ACHN (cell line): Measurements from ENCODE around the gene PPP6R3.
"Not testable (repeated sequence)": the region's sequence is repeated elsewhere in the genome, so short reads cannot be mapped to it uniquely, and the experiment has no call there.

Source experiments
- DNase-seq: peaks from one replicate; pipeline ENCODE4 v3.0.0-alpha.2; 2015
- in situ Hi-C: cut with HindIII; loops from 2 replicates; pipeline ENCODE4 v1.10.0; 2017; ENCODE audit warnings: low sequenced_read_pairs, low pct_ligation_motif_present, low pct_unique_long_range_greater_than_20kb

PPP6R3 gene

GRCh38 chr11:68539395-68539794, 78.8 kb downstream of the PPP6R3 start:
- DNase-seq, result no peak
- in situ Hi-C loops, result no loop called here

- in situ Hi-C loops, DNase-seq: not testable (repeated sequence)
Observed at GRCh38 chr11:68540504-68540903, 80.0 kb downstream of the PPP6R3 start.

GRCh38 chr11:68541116-68541515, 80.6 kb downstream of the PPP6R3 start:
- in situ Hi-C loops, result no loop called here

DNA sequence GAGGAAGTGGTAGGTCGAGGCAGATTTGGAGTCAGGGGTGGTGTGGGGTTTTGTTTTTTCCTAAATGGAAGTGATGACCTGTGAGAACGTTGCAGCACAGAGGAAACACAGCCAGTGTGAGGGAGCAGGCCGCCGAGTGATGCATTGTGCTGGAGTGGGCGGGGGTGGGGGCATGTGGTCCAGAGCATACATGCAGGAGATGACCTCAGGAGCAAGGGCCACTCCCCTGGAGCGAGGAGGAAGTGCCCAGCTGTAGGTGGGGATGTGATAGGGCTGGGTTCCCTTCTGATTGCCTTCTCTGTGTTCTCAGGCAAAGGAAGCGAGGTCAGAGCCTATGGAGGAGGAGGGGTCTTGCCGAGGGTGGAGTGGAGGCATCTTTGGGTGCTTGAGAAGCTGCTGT, 81.4 kb downstream of the PPP6R3 start:
- no peak for DNase-seq
- in situ Hi-C loops, result no loop called here

More at GRCh38 chr11:68541116-68541515, 80.6 kb downstream of the PPP6R3 start:
- DNase-seq, result no peak

GRCh38 chr11:68542617-68543016, 82.1 kb downstream of the PPP6R3 start:
- in situ Hi-C loops, result no loop called here
- DNase-seq, result peak; percentile 56

DNA sequence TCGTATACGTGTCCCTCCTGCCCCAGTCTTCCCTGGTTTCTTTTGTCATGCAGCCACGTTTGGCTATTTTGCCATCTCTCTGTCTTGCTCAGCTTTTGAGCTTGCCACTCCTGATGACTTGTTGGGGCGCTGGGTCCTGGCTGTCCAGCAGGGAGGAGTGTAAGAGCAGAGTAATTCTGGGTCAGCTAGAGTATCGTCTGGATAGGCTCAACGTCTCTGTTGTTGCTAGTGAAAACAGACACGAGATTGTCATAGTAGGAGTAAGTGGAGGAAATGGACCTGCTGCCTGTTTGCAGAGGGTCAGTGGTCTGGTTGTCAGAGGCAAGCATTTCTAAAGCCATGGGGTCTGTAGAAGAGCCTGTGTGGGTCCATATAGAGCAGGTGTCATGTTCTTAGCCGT, 83.0 kb downstream of the PPP6R3 start:
- in situ Hi-C loops, result no loop called here
- DNase-seq, result no peak

DNA sequence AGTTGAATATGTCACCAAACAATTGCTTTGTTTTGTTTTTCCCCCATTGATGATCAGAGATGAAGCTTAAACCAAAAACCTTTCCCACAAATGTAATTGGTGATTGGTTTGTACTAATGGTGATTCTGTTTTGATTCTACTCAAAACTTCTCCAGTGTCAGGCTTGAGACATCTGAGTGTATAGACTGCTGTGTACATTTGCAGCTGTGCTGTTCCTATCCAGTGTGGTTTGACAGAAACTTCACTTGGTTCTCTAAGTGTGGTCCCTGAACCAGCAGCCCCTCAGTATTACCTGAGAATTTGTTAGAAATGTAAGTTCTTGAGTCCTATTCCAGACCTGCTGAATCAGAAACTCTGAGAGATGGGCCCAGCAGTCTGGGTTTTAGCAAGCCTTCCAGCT, 84.8 kb downstream of the PPP6R3 start:
- in situ Hi-C loops, result no loop called here
- DNase-seq, result no peak

- DNase-seq, result no peak
- in situ Hi-C loops, result no loop called here
Observed at GRCh38 chr11:68545796-68546195, 85.2 kb downstream of the PPP6R3 start.

GRCh38 chr11:68546555-68546954, 86.0 kb downstream of the PPP6R3 start:
- peak; percentile 11 for DNase-seq
- in situ Hi-C loops, result no loop called here

DNA sequence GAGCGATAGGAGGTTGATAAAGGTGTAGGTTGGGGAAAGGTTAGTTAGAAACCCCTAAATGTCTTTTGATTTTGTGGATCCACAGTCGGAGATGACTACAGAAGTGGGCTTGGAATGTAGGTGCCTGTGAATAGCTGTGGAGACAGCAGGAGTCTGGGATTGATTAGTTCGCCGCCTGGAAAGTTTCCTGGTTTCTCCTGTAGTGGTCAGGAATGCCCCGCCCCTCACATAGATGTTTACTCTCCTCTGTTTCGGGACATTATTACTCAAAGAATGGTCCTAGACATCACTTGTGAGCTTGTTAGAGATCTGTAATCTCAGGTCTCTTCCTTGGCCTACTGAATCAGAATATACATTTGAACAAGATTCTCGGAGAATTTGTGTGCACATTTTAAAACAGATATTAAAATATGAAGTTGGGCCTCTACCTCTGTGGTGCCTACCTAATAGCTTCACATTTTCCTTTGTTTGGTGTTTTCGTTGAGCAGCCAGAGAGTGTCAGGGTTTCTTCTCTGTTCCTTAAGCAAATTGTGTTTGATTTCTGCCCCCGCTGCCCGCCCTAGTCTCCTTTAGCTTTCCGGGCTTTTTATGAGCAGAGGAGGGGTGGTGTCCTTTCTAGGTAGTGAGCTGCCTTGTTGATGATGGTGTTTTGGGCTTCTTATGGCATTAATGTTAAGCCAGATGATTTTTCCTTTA, 89.4 kb downstream of the PPP6R3 start:
- no peak for DNase-seq
- in situ Hi-C loops, result no loop called here

GRCh38 chr11:68550485-68550817, 89.9 kb downstream of the PPP6R3 start:
- in situ Hi-C loops, result no loop called here
- DNase-seq, result no peak

DNA sequence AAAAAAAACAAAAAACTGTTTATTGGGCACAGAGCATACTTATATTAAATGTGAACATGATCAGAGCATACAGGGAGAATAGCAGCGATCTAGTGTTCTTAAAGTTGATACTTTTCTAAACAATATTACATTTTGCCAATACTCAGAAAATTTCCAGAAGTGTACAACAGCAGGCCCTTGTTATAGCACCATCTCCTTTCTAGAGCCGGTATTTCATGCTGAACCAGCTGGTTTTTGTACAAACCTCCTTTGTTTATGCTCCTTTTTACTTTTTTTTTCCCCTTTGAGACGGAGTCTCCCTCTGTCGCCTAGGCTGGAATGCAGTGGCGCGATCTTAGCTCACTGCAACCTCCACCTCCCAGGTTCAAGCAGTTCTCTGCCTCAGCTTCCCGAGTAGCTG, 90.7 kb downstream of the PPP6R3 start:
- in situ Hi-C loops, result no loop called here

GRCh38 chr11:68551777-68552176, 91.2 kb downstream of the PPP6R3 start:
- no peak for DNase-seq
- in situ Hi-C loops, result no loop called here

More for the DNA sequence above, 90.7 kb downstream of the PPP6R3 start:
- no peak for DNase-seq

DNA sequence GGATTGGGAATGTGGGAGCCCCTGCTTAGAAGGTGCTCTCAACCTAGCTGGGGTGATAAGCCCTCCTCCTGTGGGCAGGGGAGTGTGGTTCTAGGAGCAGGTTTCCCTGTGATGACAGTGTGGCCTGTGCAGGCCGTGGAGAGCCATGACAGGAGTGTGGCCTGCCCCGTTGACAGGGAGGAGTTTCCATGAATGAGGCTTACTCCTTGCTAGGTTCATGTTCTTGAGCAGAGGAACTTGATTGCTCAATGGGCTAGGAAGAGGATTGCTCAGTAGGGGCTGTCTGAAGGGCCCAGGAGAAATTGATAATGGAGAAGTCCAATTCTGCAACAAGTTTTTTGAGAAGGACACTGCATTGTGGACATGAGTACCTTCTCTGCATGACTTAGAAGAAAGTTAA, 92.0 kb downstream of the PPP6R3 start:
- in situ Hi-C loops, result no loop called here
- DNase-seq, result no peak

- DNase-seq, result no peak
- in situ Hi-C loops, result no loop called here
Observed at GRCh38 chr11:68560216-68560615, 99.7 kb downstream of the PPP6R3 start.

DNA sequence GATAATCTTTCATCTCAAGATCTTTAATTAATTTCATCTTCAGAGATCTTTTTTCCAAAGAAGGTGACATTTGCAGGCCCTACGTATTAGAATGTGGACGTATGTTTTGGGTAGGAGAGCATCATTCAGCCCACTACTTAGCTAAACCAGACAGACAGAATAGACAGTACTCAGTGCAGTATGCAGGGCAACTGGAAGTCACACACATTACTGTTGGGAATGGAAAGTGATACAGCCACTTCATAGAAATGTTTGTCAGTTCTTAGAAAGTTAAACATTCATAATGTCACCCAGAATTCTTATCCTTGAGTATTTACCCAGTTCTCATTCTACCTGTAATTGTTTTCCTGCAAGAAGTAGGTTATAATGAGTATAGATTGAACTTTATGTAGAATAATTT, 102.9 kb downstream of the PPP6R3 start:
- in situ Hi-C loops, result no loop called here
- no peak for DNase-seq

GRCh38 chr11:68564261-68564660, 103.7 kb downstream of the PPP6R3 start:
- DNase-seq, result peak; percentile 12
- in situ Hi-C loops, result no loop called here

DNA sequence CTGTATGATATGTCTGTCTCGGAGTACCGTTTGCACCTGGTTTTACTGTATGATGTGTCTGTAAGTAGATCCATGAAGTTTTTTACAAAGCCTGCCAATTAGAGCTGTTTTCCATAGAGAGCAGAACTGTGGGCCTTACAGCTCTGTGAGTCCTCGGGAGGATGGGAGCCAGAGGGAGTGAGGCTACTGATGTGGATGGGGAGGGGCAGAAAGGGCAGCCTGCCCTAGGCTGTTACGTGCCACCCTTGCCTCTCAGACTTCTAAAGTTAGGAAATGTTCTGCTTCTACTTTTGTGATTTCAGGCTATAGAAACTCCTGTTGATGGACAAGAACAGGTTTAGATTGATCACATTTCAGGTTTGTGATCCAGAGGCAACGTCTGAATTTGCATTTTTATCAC, 105.2 kb downstream of the PPP6R3 start:
- DNase-seq, result no peak
- in situ Hi-C loops, result no loop called here

GRCh38 chr11:68567553-68567952, 107.0 kb downstream of the PPP6R3 start:
- in situ Hi-C loops, result no loop called here
- DNase-seq, result no peak

GRCh38 chr11:68569357-68569756, 108.8 kb downstream of the PPP6R3 start:
- DNase-seq, result no peak
- in situ Hi-C loops, result no loop called here

DNA sequence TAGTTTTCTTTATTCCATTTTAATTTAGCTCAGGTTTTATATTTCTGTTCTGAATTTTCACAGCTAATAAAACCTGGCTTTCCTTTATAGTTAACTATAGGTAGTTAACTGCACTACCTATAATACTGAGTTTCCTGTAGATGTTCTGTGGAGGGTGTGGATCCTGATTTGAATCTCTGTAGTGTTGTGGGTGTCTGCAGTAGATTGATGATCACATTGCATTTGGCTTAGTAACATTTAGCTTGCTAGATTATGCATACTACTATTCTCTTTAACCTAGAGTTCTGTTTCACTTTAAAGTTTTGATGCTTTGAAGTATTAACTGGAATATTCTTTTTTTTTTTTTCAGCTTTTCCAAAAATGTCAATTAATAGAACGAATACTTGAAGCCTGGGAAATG, 110.1 kb downstream of the PPP6R3 start:
- no peak for DNase-seq
- in situ Hi-C loops, result no loop called here
